Mammary epithelial cell (primary cell): ENCODE data around the gene RNU6-9.

Experiments
- EZH2 ChIP-seq: IDR thresholded peaks from 2 replicates; pipeline ENCODE4 v1.6.1; 2012; ENCODE audit warnings: low read length, inconsistent platforms, borderline replicate concordance
- TF ChIP-seq, protein P1 (sequence below), 2 donors: IDR thresholded peaks in 1 of 2; conservative IDR thresholded peaks in 1 of 2; 2 replicates each; pipeline ENCODE4 v1.5.1; 2011 to 2012; ENCODE audit warnings: inconsistent platforms in 2 of 2, low read length in 2 of 2, mild to moderate bottlenecking in 2 of 2, control low read depth in 1 of 2, low read depth in 1 of 2; ENCODE audit not compliant: insufficient read depth in 1 of 2; ENCODE audit errors: extremely low read depth in 1 of 2

DNA sequence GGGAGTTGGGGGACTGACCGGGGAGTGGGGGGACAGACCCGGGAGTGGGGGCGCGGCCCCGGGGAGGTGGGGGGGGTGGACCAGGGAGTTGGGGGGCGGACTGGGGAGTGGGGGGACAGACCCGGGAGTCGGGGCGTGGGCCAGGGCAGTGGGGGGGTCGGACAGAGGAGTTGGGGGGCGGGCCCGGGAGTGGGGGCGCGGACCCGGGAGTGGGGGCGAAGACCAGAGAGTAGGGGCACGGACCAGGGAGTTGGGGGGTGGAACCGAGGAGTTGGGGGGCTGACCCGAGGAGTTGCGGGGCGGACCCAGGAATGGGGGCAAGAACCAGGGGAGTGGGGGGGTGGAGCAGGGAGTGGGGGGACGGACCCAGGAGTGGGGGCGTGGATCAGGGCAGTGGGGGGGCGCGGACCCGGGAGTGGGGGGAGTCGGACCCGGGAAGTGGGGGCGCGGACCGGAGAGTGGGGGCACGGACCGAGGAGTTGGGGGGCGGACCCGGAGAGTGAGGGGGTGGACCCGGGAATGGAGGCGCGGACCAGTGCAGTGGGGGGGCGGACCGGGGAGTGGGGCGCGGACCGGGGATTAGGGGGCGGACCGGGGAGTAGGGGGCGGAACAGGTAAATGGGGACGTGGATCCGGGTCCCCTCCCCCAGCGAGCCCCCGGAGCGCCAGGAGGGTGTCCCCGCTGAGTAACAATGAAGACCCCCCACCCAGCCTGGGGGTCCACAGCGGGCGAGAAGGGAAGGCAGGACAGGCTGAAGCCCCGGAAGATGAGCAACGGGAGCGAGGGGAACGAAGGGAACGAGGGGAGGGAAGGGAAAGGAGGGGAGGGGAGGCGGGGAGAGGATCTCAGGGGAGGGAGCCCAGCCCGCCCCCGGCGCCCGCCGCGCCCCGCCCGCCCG is 19.1 kb downstream of the RNU6-9 start:
- no peak for TF ChIP-seq EZH2
- TF ChIP-seq, protein P1, sequence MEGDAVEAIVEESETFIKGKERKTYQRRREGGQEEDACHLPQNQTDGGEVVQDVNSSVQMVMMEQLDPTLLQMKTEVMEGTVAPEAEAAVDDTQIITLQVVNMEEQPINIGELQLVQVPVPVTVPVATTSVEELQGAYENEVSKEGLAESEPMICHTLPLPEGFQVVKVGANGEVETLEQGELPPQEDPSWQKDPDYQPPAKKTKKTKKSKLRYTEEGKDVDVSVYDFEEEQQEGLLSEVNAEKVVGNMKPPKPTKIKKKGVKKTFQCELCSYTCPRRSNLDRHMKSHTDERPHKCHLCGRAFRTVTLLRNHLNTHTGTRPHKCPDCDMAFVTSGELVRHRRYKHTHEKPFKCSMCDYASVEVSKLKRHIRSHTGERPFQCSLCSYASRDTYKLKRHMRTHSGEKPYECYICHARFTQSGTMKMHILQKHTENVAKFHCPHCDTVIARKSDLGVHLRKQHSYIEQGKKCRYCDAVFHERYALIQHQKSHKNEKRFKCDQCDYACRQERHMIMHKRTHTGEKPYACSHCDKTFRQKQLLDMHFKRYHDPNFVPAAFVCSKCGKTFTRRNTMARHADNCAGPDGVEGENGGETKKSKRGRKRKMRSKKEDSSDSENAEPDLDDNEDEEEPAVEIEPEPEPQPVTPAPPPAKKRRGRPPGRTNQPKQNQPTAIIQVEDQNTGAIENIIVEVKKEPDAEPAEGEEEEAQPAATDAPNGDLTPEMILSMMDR (conservative IDR thresholded peaks at IDR 0.05 in 1 of 2, IDR thresholded peaks at IDR 0.05 in 1 of 2; ENCODE audit: extremely low read depth in 1 of 2, insufficient read depth in 1 of 2, low read depth in 1 of 2, low read length in 2 of 2), result no peak
